Ascending aorta (tissue), 2 donors: ENCODE data around the gene OR8U1. TPM values are rescaled to one million over a fixed set of nuclear protein-coding genes. Genes with fewer than 3 reads are reported as not detected.
"Not testable (repeated sequence)": the region's sequence is repeated elsewhere in the genome, so short reads cannot be mapped to it uniquely, and the experiment has no call there.

Experiments
- DNase-seq, 2 donors: peaks; one replicate each; pipeline ENCODE4 v3.0.0-alpha.2; 2019; ENCODE audit warnings: low spot score in 2 of 2
- H3K27ac ChIP-seq, 2 donors: fragments of 200-600 bp; sonication (generic); one replicate each; pipeline ENCODE4 v1.5.1; 2016 to 2017; ENCODE audit warnings: mild to moderate bottlenecking in 1 of 2
- H3K27me3 ChIP-seq: fragments of 200-600 bp; sonication (generic); one replicate; pipeline ENCODE4 v1.5.1; 2017
- H3K36me3 ChIP-seq, 2 donors: fragments of 200-600 bp; sonication (generic); one replicate each; pipeline ENCODE4 v1.5.1; 2016
- H3K4me1 ChIP-seq, 2 donors: fragments of 200-600 bp; sonication (generic); one replicate each; pipeline ENCODE4 v1.5.1; 2016 to 2017; ENCODE audit warnings: mild to moderate bottlenecking in 1 of 2
- H3K4me3 ChIP-seq, 2 donors: fragments of 200-600 bp; sonication (generic); one replicate each; pipeline ENCODE4 v1.5.1; 2016 to 2017; ENCODE audit warnings: mild to moderate bottlenecking in 1 of 2
- H3K9me3 ChIP-seq, 2 donors: fragments of 200-600 bp; sonication (generic); one replicate each; pipeline ENCODE4 v1.5.1; 2016
- CTCF ChIP-seq, 3 experiments: fragments of 200-600 bp in 2 of 3; fragments of 450-650 bp in 1 of 3; sonication (generic) in 2 of 3; IDR thresholded peaks; one replicate each; pipeline ENCODE4 v1.5.1; 2016 to 2019; ENCODE audit warnings: antibody characterized with exemption in 3 of 3, mild to moderate bottlenecking in 1 of 3, moderate library complexity in 1 of 3
- intact Hi-C: fragments of 100-400 bp; cut with DNase I; formaldehyde crosslinking; loops from one replicate; pipeline ENCODE4 v1.15.1; 2023
- total RNA-seq: library from RNA; depleted of rRNA; stranded (reverse); fragments of >200 nt; gene quantifications from one replicate; pipeline ENCODE4 v1.1.0, GENCODE V29; 2016

The OR8U1 gene
- total RNA-seq, 1 donor from 2014 or later: not detected

GRCh38 chr11:56353991-56354390 is 21.4 kb upstream of the OR8U1 start, which contains the start of gene OR8J1:
TSS of gene OR8J1 (plus strand) at chr11:56354291. CDS start at chr11:56360247, 5,956 bp downstream.
- H3K9me3 ChIP-seq: no peaks in the 10 kb centered on the region
- H3K4me1 ChIP-seq: no peaks in the 10 kb centered on the region
- intact Hi-C loops: no loop called here
- no peak within 1 kb of the TSS for H3K27ac ChIP-seq
- no peak for DNase-seq
- no peak within 1 kb of the TSS for H3K4me3 ChIP-seq
- TF ChIP-seq CTCF (IDR thresholded peaks at IDR 0.05): no peak
- H3K36me3 ChIP-seq: no peaks in the 10 kb centered on the region
- H3K27me3 ChIP-seq: no peaks in the 10 kb centered on the region

- no peaks in the 10 kb centered on the region for H3K9me3 ChIP-seq
- no peaks in the 10 kb centered on the region for H3K4me1 ChIP-seq
- no peak overlapping the region for H3K4me3 ChIP-seq
- intact Hi-C loops: no loop called here
- H3K36me3 ChIP-seq: no peaks in the 10 kb centered on the region
- DNase-seq: no peak
- no peak overlapping the region for H3K27ac ChIP-seq
- no peaks in the 10 kb centered on the region for H3K27me3 ChIP-seq
- TF ChIP-seq CTCF (IDR thresholded peaks at IDR 0.05): no peak
Observed at GRCh38 chr11:56380120-56380519, 4.7 kb downstream of the OR8U1 start.

- intact Hi-C loops: no loop called here
- DNase-seq: no peak
- Histone ChIP-seq H3K27ac (no peak overlapping the region), H3K4me1 (no peaks in the 10 kb centered on the region), H3K9me3 (no peaks in the 10 kb centered on the region), H3K36me3 (no peaks in the 10 kb centered on the region), H3K27me3 (no peaks in the 10 kb centered on the region), H3K4me3 (no peak overlapping the region)
- no peak for TF ChIP-seq CTCF (IDR thresholded peaks at IDR 0.05)
Observed at GRCh38 chr11:56394381-56394780, 19.0 kb downstream of the OR8U1 start.

DNA sequence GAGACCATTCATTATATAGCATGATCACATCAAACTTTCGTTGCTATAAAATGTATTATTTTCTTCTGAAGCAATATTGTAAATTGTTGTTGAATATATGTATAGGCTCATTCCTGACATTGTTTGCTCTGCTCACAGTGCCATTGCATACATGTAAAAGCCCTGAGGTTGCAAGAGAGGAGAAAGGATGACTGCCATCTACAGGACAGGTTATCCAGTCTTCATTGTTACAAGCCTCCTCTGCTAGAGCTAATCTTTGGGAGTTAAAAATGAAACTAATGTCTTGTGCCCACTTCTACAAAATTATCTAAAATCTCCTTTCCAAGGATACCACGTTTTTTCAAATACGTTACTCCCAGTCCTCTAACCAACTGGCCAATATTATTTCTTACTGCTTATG is 20.6 kb downstream of the OR8U1 start:
- Histone ChIP-seq H3K27me3 (no peaks in the 10 kb centered on the region), H3K9me3 (no peaks in the 10 kb centered on the region), H3K36me3 (no peaks in the 10 kb centered on the region), H3K4me3 (no peak overlapping the region), H3K27ac (no peak overlapping the region), H3K4me1 (no peaks in the 10 kb centered on the region)
- intact Hi-C loops: no loop called here
- TF ChIP-seq CTCF (IDR thresholded peaks at IDR 0.05): no peak
- DNase-seq: no peak

- H3K4me1 ChIP-seq, DNase-seq, H3K36me3 ChIP-seq, H3K9me3 ChIP-seq, H3K27me3 ChIP-seq, H3K27ac ChIP-seq, H3K4me3 ChIP-seq, intact Hi-C loops: not testable (repeated sequence)
Observed at GRCh38 chr11:56401858-56402461, 26.5 kb downstream of the OR8U1 start.

- Histone ChIP-seq H3K4me3 (no peak overlapping the region), H3K9me3 (no peaks in the 10 kb centered on the region), H3K27me3 (no peaks in the 10 kb centered on the region), H3K27ac (no peak overlapping the region), H3K36me3 (no peaks in the 10 kb centered on the region), H3K4me1 (no peaks in the 10 kb centered on the region)
- no peak for TF ChIP-seq CTCF (IDR thresholded peaks at IDR 0.05)
- intact Hi-C loops: no loop called here
- DNase-seq: no peak
Observed at GRCh38 chr11:56404393-56404792, 29.0 kb downstream of the OR8U1 start.
